Neural progenitor cell (in vitro differentiated cells): ENCODE measurements around the gene OAS3. TPM values are rescaled to one million over a fixed set of nuclear protein-coding genes. Genes with fewer than 3 reads are reported as not detected.
"Not testable (repeated sequence)": the region's sequence is repeated elsewhere in the genome, so short reads cannot be mapped to it uniquely, and the experiment has no call there.

Source experiments
- DNase-seq: peaks from one replicate; pipeline ENCODE4 v3.0.0-alpha.2; 2016; ENCODE audit warnings: low spot score
- H2AFZ ChIP-seq: fragments of 200-600 bp; sonication (generic); replicated peaks from 2 replicates; pipeline ENCODE4 v1.6.1; 2016; ENCODE audit warnings: antibody characterized with exemption
- H3F3A ChIP-seq: fragments of 200-600 bp; sonication (generic); 2 replicates; pipeline ENCODE4 v1.6.1; 2016; ENCODE audit warnings: antibody characterized with exemption, low read depth
- H3K27ac ChIP-seq: fragments of 200-600 bp; sonication (generic); 2 replicates; pipeline ENCODE4 v1.5.1; 2016; ENCODE audit warnings: mild to moderate bottlenecking
- H3K27me3 ChIP-seq: fragments of 200-600 bp; sonication (generic); 2 replicates; pipeline ENCODE4 v1.6.1; 2016; ENCODE audit warnings: mild to moderate bottlenecking, moderate library complexity
- H3K36me3 ChIP-seq: fragments of 200-600 bp; sonication (generic); 2 replicates; pipeline ENCODE4 v1.5.1; 2016
- H3K4me1 ChIP-seq: fragments of 200-600 bp; sonication (generic); 2 replicates; pipeline ENCODE4 v1.6.1; 2016; ENCODE audit warnings: mixed run types
- H3K4me2 ChIP-seq: fragments of 200-600 bp; sonication (generic); 2 replicates; pipeline ENCODE4 v1.6.1; 2016
- H3K4me3 ChIP-seq: fragments of 200-600 bp; sonication (generic); 2 replicates; pipeline ENCODE4 v1.5.1; 2016
- H3K79me2 ChIP-seq: fragments of 200-600 bp; sonication (generic); 2 replicates; pipeline ENCODE4 v1.6.1; 2016; ENCODE audit warnings: low read depth
- H3K9ac ChIP-seq: fragments of 200-600 bp; sonication (generic); 2 replicates; pipeline ENCODE4 v1.6.1; 2016
- H3K9me3 ChIP-seq: fragments of 200-600 bp; sonication (generic); 2 replicates; pipeline ENCODE4 v1.5.1; 2016; ENCODE audit warnings: low read depth
- H4K20me1 ChIP-seq: fragments of 200-600 bp; sonication (generic); 2 replicates; pipeline ENCODE4 v1.6.1; 2016; ENCODE audit warnings: low read depth
- H3K27ac Mint-ChIP-seq: 3 replicates; pipeline ENCODE4 v1.8.0; 2021; ENCODE audit warnings: mixed read lengths
- H3K27me3 Mint-ChIP-seq: 2 replicates; pipeline ENCODE4 v1.8.0; 2022; ENCODE audit warnings: low read depth, mild to moderate bottlenecking, inconsistent platforms, moderate library complexity, mixed read lengths; ENCODE audit not compliant: insufficient read depth
- H3K36me3 Mint-ChIP-seq: 3 replicates; pipeline ENCODE4 v1.8.0; 2021; ENCODE audit warnings: mixed read lengths
- H3K4me1 Mint-ChIP-seq: 3 replicates; pipeline ENCODE4 v1.8.0; 2021; ENCODE audit warnings: mixed read lengths
- H3K4me3 Mint-ChIP-seq: 3 replicates; pipeline ENCODE4 v1.8.0; 2021; ENCODE audit warnings: mild to moderate bottlenecking, moderate library complexity, mixed read lengths
- H3K9me3 Mint-ChIP-seq: 3 replicates; pipeline ENCODE4 v1.8.0; 2020; ENCODE audit warnings: mixed read lengths
- CTCF ChIP-seq: fragments of 200-600 bp; sonication (generic); IDR thresholded peaks from 2 replicates; pipeline ENCODE4 v1.5.1; 2017; ENCODE audit warnings: antibody characterized with exemption, mild to moderate bottlenecking
- EZH2 ChIP-seq: fragments of 200-600 bp; sonication (generic); IDR thresholded peaks from 2 replicates; pipeline ENCODE4 v1.6.1; 2017; ENCODE audit warnings: antibody characterized with exemption, mild to moderate bottlenecking, moderate library complexity
- EZH2phosphoT487 ChIP-seq: fragments of 200-600 bp; sonication (generic); IDR thresholded peaks from 2 replicates; pipeline ENCODE4 v1.6.1; 2017; ENCODE audit warnings: antibody characterized with exemption
- total RNA-seq: library from RNA; depleted of rRNA; stranded (reverse); fragments of >200 nt; gene quantifications from 2 replicates; pipeline ENCODE4 v1.2.3, GENCODE V29; 2015; ENCODE audit warnings: low replicate concordance

Gene OAS3
- total RNA-seq, 1 donor from 2014 or later: not detected

GRCh38 chr12:112916270-112916669 lies 22.0 kb upstream of the OAS3 start:
- no peak for DNase-seq
- Histone ChIP-seq H2AFZ (no peak overlapping the region), H4K20me1 (no peaks in the 10 kb centered on the region), H3K9me3 (peaks cover 5% of the 10 kb centered on the region), H3K79me2 (no peaks in the 10 kb centered on the region), H3K4me1 (no peaks in the 10 kb centered on the region), H3F3A (no peaks in the 10 kb centered on the region), H3K4me3 (no peak overlapping the region), H3K9ac (no peak overlapping the region), H3K4me2 (no peak overlapping the region), H3K27me3 (no peaks in the 10 kb centered on the region), H3K36me3 (no peaks in the 10 kb centered on the region), H3K27ac (no peak overlapping the region)
- H3K36me3 Mint-ChIP-seq: no peaks in the 10 kb centered on the region
- H3K27me3 Mint-ChIP-seq: peaks cover 2% of the 10 kb centered on the region
- H3K4me1 Mint-ChIP-seq: no peaks in the 10 kb centered on the region
- H3K4me3 Mint-ChIP-seq: no peak overlapping the region
- TF ChIP-seq EZH2: no peak
- H3K27ac Mint-ChIP-seq: no peak overlapping the region
- peaks cover 31% of the 10 kb centered on the region for H3K9me3 Mint-ChIP-seq

- no peaks in the 10 kb centered on the region for H3K27me3 Mint-ChIP-seq
These were observed 19.2 kb upstream of the OAS3 start for GRCh38 chr12:112919121-112919520.

GRCh38 chr12:112924986-112925385 lies 13.3 kb upstream of the OAS3 start:
- H4K20me1 ChIP-seq: no peaks in the 10 kb centered on the region
- H3F3A ChIP-seq: no peaks in the 10 kb centered on the region
- TF ChIP-seq EZH2phosphoT487 (no peak), CTCF (no peak)
- H3K36me3 ChIP-seq: no peaks in the 10 kb centered on the region
- no peak overlapping the region for H3K4me3 ChIP-seq
- H3K4me3 Mint-ChIP-seq: no peak overlapping the region
- DNase-seq: no peak
- no peak overlapping the region for H3K27ac ChIP-seq
- H3K9ac ChIP-seq: no peak overlapping the region
- peaks cover 4% of the 10 kb centered on the region for H3K27me3 ChIP-seq
- peaks cover 12% of the 10 kb centered on the region for H3K9me3 Mint-ChIP-seq
- H3K4me1 Mint-ChIP-seq: peaks cover 3% of the 10 kb centered on the region
- no peak overlapping the region for H3K27ac Mint-ChIP-seq
- H3K36me3 Mint-ChIP-seq: no peaks in the 10 kb centered on the region
- H3K4me2 ChIP-seq: no peak overlapping the region
- H2AFZ ChIP-seq: no peak overlapping the region
- no peaks in the 10 kb centered on the region for H3K79me2 ChIP-seq
- no peaks in the 10 kb centered on the region for H3K4me1 ChIP-seq
- peaks cover 4% of the 10 kb centered on the region for H3K27me3 Mint-ChIP-seq
- H3K9me3 ChIP-seq: no peaks in the 10 kb centered on the region

More at GRCh38 chr12:112919121-112919520, 19.2 kb upstream of the OAS3 start:
- no peaks in the 10 kb centered on the region for H3K9me3 ChIP-seq
- no peak overlapping the region for H3K4me3 Mint-ChIP-seq
- no peak overlapping the region for H3K9ac ChIP-seq
- no peaks in the 10 kb centered on the region for H3F3A ChIP-seq
- TF ChIP-seq CTCF (no peak), EZH2phosphoT487 (no peak), EZH2 (no peak)
- no peak overlapping the region for H3K27ac ChIP-seq
- H3K4me3 ChIP-seq: no peak overlapping the region
- H3K4me1 ChIP-seq: no peaks in the 10 kb centered on the region
- H2AFZ ChIP-seq: no peak overlapping the region
- H3K4me2 ChIP-seq: no peak overlapping the region
- H3K27me3 ChIP-seq: no peaks in the 10 kb centered on the region
- no peaks in the 10 kb centered on the region for H3K36me3 ChIP-seq
- no peak overlapping the region for H3K27ac Mint-ChIP-seq
- H3K4me1 Mint-ChIP-seq: no peaks in the 10 kb centered on the region
- H3K79me2 ChIP-seq: no peaks in the 10 kb centered on the region
- H3K36me3 Mint-ChIP-seq: no peaks in the 10 kb centered on the region
- DNase-seq: no peak
- no peaks in the 10 kb centered on the region for H4K20me1 ChIP-seq
- peaks cover 10% of the 10 kb centered on the region for H3K9me3 Mint-ChIP-seq

GRCh38 chr12:112926416-112927033 lies 11.7 kb upstream of the OAS3 start:
- H4K20me1 ChIP-seq, H3K4me1 ChIP-seq, H3K4me3 Mint-ChIP-seq, DNase-seq, H3K36me3 Mint-ChIP-seq, H3K27ac Mint-ChIP-seq, H3K27ac ChIP-seq, H3K27me3 ChIP-seq, H3K9me3 ChIP-seq, H3K4me2 ChIP-seq, H3K79me2 ChIP-seq, H2AFZ ChIP-seq, H3K36me3 ChIP-seq, H3F3A ChIP-seq, H3K27me3 Mint-ChIP-seq, H3K4me1 Mint-ChIP-seq, H3K4me3 ChIP-seq, H3K9ac ChIP-seq: not testable (repeated sequence)
- H3K9me3 Mint-ChIP-seq: peaks cover 12% of the 10 kb centered on the region
